ENCODE measurements around the gene RAB34. TPM values are rescaled to one million over a fixed set of nuclear protein-coding genes. Genes with fewer than 3 reads are reported as not detected.
A peak's percentile ranks its signal among the peaks of the same experiment; 100 is the strongest.

Gene RAB34
- total RNA-seq, 1 experiment from 2014 or later: 161 TPM

DNA sequence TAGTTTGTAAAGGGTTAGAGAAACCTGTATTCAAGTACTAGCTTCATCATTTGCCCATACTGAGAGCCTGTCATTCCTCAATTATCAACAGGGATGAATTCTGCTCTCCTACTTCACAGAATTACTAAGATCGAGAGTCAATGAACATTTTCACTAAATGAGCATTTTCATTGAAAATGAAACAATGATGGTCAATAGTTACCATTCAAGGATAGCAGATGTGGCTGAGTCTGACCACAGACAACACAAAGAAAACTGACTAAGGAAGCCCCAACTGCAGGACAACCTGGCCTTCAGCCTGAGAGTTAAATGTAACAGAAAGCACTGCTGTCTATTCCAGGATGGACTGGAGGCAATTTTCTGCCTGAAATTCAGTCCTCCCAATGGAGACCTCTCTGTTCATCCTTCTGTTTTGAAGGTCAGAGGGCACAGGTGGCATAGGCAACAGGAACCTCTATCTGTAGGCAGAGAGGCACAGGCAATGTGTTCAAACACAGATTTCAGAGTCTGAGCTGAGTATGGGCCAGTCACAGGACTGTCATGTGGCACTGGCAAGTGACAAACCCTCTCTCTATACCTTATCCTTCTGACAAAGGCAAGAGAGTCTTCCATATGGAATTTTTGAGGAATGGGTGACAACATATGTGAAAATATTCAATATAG, 45.6 kb upstream of the RAB34 start:
- no peaks in the 10 kb centered on the region for H3K9me2 ChIP-seq (ENCODE audit: insufficient read depth)
- peaks cover 9% of the 10 kb centered on the region for H3K79me2 ChIP-seq (ENCODE audit: low read depth)
- BruUV-seq (replicated peaks): no TSS peak
- intact Hi-C loops (cut with micrococcal nuclease; ENCODE audit: unreplicated experiment): loop anchor here (1.0 to 5.0 kb wide), 3 partner anchors 44 to 139 kb away; partner anchors contain the start of gene DHRS13
- no peak overlapping the region for H3K4me2 ChIP-seq
- H3K9me3 ChIP-seq (ENCODE audit: insufficient read depth, low read depth): no peaks in the 10 kb centered on the region
- H4K20me1 ChIP-seq (ENCODE audit: insufficient read depth): peaks cover 21% of the 10 kb centered on the region; the same call in 1 of the 2 replicates
- no peak for TF ChIP-seq EZH2 (IDR thresholded peaks at IDR 0.05; ENCODE audit: low read depth)
- TF ChIP-seq, protein P1, sequence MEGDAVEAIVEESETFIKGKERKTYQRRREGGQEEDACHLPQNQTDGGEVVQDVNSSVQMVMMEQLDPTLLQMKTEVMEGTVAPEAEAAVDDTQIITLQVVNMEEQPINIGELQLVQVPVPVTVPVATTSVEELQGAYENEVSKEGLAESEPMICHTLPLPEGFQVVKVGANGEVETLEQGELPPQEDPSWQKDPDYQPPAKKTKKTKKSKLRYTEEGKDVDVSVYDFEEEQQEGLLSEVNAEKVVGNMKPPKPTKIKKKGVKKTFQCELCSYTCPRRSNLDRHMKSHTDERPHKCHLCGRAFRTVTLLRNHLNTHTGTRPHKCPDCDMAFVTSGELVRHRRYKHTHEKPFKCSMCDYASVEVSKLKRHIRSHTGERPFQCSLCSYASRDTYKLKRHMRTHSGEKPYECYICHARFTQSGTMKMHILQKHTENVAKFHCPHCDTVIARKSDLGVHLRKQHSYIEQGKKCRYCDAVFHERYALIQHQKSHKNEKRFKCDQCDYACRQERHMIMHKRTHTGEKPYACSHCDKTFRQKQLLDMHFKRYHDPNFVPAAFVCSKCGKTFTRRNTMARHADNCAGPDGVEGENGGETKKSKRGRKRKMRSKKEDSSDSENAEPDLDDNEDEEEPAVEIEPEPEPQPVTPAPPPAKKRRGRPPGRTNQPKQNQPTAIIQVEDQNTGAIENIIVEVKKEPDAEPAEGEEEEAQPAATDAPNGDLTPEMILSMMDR (conservative IDR thresholded peaks at IDR 0.05): no peak
- no peak overlapping the region for H3K27ac ChIP-seq
- ChIA-PET POLR2A (ENCODE audit: unreplicated experiment) (interaction anchor here (0.5 to 0.7 kb wide), 2 partner anchors 9 to 473 kb away, joined by 5 to 17 read pairs; no protein-coding TSS in a partner anchor), CTCF (interaction anchor here (0.5 to 2.4 kb wide), 15 partner anchors 34 to 797 kb away, joined by 3 to 13 read pairs (median 3); partner anchors contain the start of genes NEK8, PHF12 and TLCD1)
- DNase-seq: no peak
- H3K27me3 ChIP-seq (ENCODE audit: insufficient read depth, low read depth): no peaks in the 10 kb centered on the region
- no peaks in the 10 kb centered on the region for H3K36me3 ChIP-seq (ENCODE audit: low read depth)
- peaks cover 39% of the 10 kb centered on the region for H3F3A ChIP-seq (ENCODE audit: insufficient read depth, low read depth)
- no peak overlapping the region for H2AFZ ChIP-seq
- peaks cover 15% of the 10 kb centered on the region for H3K4me1 ChIP-seq (replicated peaks; ENCODE audit: insufficient read depth)
- no peak overlapping the region for H3K4me3 ChIP-seq

DNA sequence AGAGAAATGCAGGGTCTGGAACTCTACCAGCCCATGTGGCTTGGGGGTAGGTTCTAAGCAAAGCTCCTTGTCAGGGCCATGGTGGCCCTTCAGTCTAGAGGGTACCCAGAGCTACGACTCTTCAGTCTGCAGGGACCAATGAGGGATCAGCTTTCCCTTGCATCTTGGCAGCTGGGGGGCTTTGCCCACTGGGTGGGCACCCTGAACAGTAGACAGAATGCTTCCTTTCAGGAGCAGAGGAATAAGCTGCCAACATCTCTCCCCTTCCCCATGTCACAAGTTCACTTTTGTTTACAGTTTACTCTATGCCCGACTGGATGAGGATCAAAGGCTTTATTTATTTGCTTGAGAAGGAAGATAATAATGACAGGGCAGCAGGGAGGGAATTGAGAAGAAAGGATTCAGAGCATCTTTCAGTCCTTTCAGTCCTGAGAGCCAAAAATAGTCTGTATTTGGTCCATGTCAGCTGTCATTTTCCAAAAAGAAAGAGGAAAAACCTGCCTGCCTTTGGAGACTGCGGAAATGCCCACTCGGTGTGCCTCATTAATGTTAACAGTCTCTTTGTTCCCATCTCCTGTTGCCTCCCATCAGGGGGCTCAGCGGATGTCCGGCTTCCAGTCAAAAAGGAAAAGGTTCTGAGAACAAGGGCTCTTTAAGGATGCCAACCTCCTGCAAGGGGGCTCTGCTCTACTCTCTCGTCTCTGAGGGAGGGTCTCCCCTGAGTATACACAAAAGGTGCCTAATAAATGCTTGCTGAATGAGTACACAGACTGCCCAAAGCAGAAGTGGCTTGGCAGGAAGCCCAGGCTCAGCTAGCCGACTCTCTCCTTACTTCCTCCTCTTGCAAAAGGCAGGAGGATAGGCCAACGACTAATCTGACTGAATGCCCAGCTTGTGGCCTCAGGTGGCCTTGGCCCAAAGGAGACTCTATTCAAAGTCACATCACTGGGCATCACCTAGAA, 43.2 kb upstream of the RAB34 start:
- H3K4me3 ChIP-seq: no peak overlapping the region
- peaks cover 49% of the 10 kb centered on the region for H3F3A ChIP-seq (ENCODE audit: insufficient read depth, low read depth)
- H3K79me2 ChIP-seq (ENCODE audit: low read depth): peaks cover 9% of the 10 kb centered on the region
- H3K27me3 ChIP-seq (ENCODE audit: insufficient read depth, low read depth): no peaks in the 10 kb centered on the region
- no peaks in the 10 kb centered on the region for H3K9me2 ChIP-seq (ENCODE audit: insufficient read depth)
- H3K4me1 ChIP-seq (replicated peaks; ENCODE audit: insufficient read depth): peaks cover 15% of the 10 kb centered on the region
- H3K9me3 ChIP-seq (ENCODE audit: insufficient read depth, low read depth): no peaks in the 10 kb centered on the region
- TF ChIP-seq, protein P1 (conservative IDR thresholded peaks at IDR 0.05): no peak
- no peak for TF ChIP-seq EZH2 (IDR thresholded peaks at IDR 0.05; ENCODE audit: low read depth)
- no peaks in the 10 kb centered on the region for H3K36me3 ChIP-seq (ENCODE audit: low read depth)
- ChIA-PET POLR2A (ENCODE audit: unreplicated experiment) (interaction anchor here (0.5 to 0.9 kb wide), 3 partner anchors 34 to 188 kb away, joined by 3 to 6 read pairs (median 4); no protein-coding TSS in a partner anchor), CTCF (interaction anchor here (0.5 to 0.9 kb wide), 2 partner anchors 47 to 82 kb away, joined by 3 to 13 read pairs; no protein-coding TSS in a partner anchor)
- no peak overlapping the region for H2AFZ ChIP-seq
- DNase-seq: peak; percentile 57 to 81
- intact Hi-C loops (cut with micrococcal nuclease; ENCODE audit: unreplicated experiment): loop anchor here (5.0 kb wide), 2 partner anchors 46 to 141 kb away; partner anchors contain the start of gene DHRS13
- BruUV-seq (replicated peaks): no TSS peak
- peaks cover 16% of the 10 kb centered on the region; the same call in 1 of the 2 replicates for H4K20me1 ChIP-seq (ENCODE audit: insufficient read depth)
- no peak overlapping the region for H3K4me2 ChIP-seq
- H3K27ac ChIP-seq: no peak overlapping the region

- peaks cover 15% of the 10 kb centered on the region for H3K4me1 ChIP-seq (replicated peaks; ENCODE audit: insufficient read depth)
- H3K27me3 ChIP-seq (ENCODE audit: insufficient read depth, low read depth): no peaks in the 10 kb centered on the region
- no peak overlapping the region for H2AFZ ChIP-seq
- H3K9me2 ChIP-seq (ENCODE audit: insufficient read depth): no peaks in the 10 kb centered on the region
- DNase-seq: no peak
- BruUV-seq (replicated peaks): no TSS peak
- TF ChIP-seq, protein P1 (conservative IDR thresholded peaks at IDR 0.05): no peak
- TF ChIP-seq EZH2 (IDR thresholded peaks at IDR 0.05; ENCODE audit: low read depth): no peak
- CTCF ChIA-PET: no interaction called here
- no peaks in the 10 kb centered on the region for H3K36me3 ChIP-seq (ENCODE audit: low read depth)
- intact Hi-C loops (cut with micrococcal nuclease; ENCODE audit: unreplicated experiment): no loop called here
- H3K27ac ChIP-seq: no peak overlapping the region
- peaks cover 9% of the 10 kb centered on the region for H3K79me2 ChIP-seq (ENCODE audit: low read depth)
- H4K20me1 ChIP-seq (ENCODE audit: insufficient read depth): peaks cover 16% of the 10 kb centered on the region; the same call in 1 of the 2 replicates
- peaks cover 51% of the 10 kb centered on the region for H3F3A ChIP-seq (ENCODE audit: insufficient read depth, low read depth)
- H3K4me2 ChIP-seq: no peak overlapping the region
- POLR2A ChIA-PET (ENCODE audit: unreplicated experiment): no interaction called here
- H3K4me3 ChIP-seq: no peak overlapping the region
- H3K9me3 ChIP-seq (ENCODE audit: insufficient read depth, low read depth): no peaks in the 10 kb centered on the region
These were observed 41.7 kb upstream of the RAB34 start for GRCh38 chr17:28759256-28759865.
